ENCODE measurements around the gene LANCL2. TPM values are rescaled to one million over a fixed set of nuclear protein-coding genes. Genes with fewer than 3 reads are reported as not detected.

Gene LANCL2
- total and polyA plus RNA-seq, 2 experiments from 2014 or later = 7.3 to 10.7 TPM

DNA sequence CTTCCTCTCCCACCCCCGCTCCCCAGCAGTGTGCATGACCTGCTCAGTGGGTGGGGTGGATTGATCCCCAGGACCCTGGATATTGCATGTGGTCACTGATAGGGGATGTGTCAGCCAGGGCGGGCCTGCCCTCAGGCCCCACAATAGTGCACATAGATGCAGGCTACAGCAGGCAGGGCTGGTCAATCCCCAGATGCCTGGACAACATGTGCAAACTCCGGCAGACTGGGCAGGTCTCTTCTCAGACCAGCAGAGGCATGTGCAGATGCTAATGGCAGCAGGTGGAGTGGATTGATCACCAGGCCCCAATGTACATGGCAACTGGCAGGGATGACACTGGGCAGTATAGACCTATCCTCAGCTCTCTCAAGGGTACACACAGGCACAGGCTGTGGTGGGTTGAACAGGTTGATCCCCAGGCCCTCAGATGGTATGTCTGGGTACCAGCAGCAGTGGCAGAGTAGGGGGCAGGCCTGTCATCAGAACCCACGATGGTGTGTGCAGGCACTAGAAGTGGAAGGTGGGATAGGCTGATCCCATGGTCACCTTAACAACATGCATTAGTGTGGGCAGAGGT is 98.6 kb downstream of the LANCL2 start (continued):
- TF ChIP-seq POLR2AphosphoS5 (IDR thresholded peaks at IDR 0.05; ENCODE audit: low read depth) (no peak), JUNB (IDR thresholded peaks at IDR 0.05; ENCODE audit: unreplicated experiment) (no peak), STAT1 (IDR thresholded peaks at IDR 0.05; ENCODE audit: unreplicated experiment) (no peak), ZNF114 (CRISPR knock-in tag; IDR thresholded peaks at IDR 0.05) (no peak), NANOG (IDR thresholded peaks at IDR 0.05; ENCODE audit: borderline replicate concordance) (no peak)
- TF ChIP-seq, protein P1, sequence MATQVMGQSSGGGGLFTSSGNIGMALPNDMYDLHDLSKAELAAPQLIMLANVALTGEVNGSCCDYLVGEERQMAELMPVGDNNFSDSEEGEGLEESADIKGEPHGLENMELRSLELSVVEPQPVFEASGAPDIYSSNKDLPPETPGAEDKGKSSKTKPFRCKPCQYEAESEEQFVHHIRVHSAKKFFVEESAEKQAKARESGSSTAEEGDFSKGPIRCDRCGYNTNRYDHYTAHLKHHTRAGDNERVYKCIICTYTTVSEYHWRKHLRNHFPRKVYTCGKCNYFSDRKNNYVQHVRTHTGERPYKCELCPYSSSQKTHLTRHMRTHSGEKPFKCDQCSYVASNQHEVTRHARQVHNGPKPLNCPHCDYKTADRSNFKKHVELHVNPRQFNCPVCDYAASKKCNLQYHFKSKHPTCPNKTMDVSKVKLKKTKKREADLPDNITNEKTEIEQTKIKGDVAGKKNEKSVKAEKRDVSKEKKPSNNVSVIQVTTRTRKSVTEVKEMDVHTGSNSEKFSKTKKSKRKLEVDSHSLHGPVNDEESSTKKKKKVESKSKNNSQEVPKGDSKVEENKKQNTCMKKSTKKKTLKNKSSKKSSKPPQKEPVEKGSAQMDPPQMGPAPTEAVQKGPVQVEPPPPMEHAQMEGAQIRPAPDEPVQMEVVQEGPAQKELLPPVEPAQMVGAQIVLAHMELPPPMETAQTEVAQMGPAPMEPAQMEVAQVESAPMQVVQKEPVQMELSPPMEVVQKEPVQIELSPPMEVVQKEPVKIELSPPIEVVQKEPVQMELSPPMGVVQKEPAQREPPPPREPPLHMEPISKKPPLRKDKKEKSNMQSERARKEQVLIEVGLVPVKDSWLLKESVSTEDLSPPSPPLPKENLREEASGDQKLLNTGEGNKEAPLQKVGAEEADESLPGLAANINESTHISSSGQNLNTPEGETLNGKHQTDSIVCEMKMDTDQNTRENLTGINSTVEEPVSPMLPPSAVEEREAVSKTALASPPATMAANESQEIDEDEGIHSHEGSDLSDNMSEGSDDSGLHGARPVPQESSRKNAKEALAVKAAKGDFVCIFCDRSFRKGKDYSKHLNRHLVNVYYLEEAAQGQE (IDR thresholded peaks at IDR 0.05; ENCODE audit: unreplicated experiment) = no peak

DNA sequence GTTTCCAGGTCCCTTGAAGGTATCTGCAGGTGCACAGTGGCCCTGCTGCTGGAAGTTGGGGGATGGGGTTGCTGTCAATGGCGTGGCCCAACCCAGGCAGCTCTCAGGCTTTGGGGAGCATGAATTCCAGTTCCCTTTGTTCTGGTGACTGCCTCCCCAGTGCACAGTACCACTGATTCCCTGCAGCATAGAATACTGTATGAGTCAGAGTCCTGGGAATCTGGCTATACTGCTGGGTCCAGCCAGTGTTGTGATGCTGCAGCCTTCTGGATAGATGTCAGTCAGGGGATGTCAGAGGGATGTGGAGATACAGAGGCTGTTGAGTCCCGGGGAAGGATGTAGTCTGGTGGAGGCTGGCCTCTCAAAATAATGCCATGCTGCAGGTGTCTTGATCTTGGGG is 99.3 kb downstream of the LANCL2 start:
- Mint-ChIP-seq H3K4me1 (no peaks in the 10 kb centered on the region; the same call in 2 of the 3 replicates), H3K27ac (no peak overlapping the region), H3K4me3 (no peak overlapping the region), H3K36me3 (ENCODE audit: low read depth) (peaks cover 85% of the 10 kb centered on the region), H3K9me3 (peaks cover 77% of the 10 kb centered on the region), H3K27me3 (ENCODE audit: insufficient read depth, low read depth, poor library complexity) (peaks cover 13% of the 10 kb centered on the region)
- DNase-seq (ENCODE audit: low spot score) (no peak), ATAC-seq (no peak)
- peaks cover 8% of the 10 kb centered on the region; the same call in 1 of the 2 replicates for H3K36me3 ChIP-seq (ENCODE audit: insufficient read depth)
- H3K4me1 ChIP-seq (ENCODE audit: insufficient read depth) = no peaks in the 10 kb centered on the region
- no peaks in the 10 kb centered on the region for H4K20me1 ChIP-seq (replicated peaks; ENCODE audit: insufficient read depth)
- H3K4me2 ChIP-seq = no peak overlapping the region
- H3K9me2 ChIP-seq (ENCODE audit: insufficient read depth) = no peaks in the 10 kb centered on the region
- H2AFZ ChIP-seq = no peak overlapping the region
- H3K4me3 ChIP-seq = no peak overlapping the region
- H3K27ac ChIP-seq (ENCODE audit: low read depth) = no peak overlapping the region
- no peaks in the 10 kb centered on the region for H3K27me3 ChIP-seq (ENCODE audit: insufficient read depth)
- no peaks in the 10 kb centered on the region for H3F3A ChIP-seq (replicated peaks; ENCODE audit: low read depth)
- no peaks in the 10 kb centered on the region for H3K79me2 ChIP-seq (replicated peaks; ENCODE audit: insufficient read depth)
- TF ChIP-seq JUNB (IDR thresholded peaks at IDR 0.05; ENCODE audit: unreplicated experiment) (no peak), CREB1 (CRISPR knock-in tag; IDR thresholded peaks at IDR 0.05; ENCODE audit: low read depth) (no peak), STAT1 (IDR thresholded peaks at IDR 0.05; ENCODE audit: unreplicated experiment) (no peak)
- TF ChIP-seq, protein P2, sequence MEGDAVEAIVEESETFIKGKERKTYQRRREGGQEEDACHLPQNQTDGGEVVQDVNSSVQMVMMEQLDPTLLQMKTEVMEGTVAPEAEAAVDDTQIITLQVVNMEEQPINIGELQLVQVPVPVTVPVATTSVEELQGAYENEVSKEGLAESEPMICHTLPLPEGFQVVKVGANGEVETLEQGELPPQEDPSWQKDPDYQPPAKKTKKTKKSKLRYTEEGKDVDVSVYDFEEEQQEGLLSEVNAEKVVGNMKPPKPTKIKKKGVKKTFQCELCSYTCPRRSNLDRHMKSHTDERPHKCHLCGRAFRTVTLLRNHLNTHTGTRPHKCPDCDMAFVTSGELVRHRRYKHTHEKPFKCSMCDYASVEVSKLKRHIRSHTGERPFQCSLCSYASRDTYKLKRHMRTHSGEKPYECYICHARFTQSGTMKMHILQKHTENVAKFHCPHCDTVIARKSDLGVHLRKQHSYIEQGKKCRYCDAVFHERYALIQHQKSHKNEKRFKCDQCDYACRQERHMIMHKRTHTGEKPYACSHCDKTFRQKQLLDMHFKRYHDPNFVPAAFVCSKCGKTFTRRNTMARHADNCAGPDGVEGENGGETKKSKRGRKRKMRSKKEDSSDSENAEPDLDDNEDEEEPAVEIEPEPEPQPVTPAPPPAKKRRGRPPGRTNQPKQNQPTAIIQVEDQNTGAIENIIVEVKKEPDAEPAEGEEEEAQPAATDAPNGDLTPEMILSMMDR (conservative IDR thresholded peaks at IDR 0.05; ENCODE audit: low read depth in 2 of 2) = no peak
- TF ChIP-seq, protein P1 (IDR thresholded peaks at IDR 0.05; ENCODE audit: unreplicated experiment) = no peak
- TF ChIP-seq, protein P3, sequence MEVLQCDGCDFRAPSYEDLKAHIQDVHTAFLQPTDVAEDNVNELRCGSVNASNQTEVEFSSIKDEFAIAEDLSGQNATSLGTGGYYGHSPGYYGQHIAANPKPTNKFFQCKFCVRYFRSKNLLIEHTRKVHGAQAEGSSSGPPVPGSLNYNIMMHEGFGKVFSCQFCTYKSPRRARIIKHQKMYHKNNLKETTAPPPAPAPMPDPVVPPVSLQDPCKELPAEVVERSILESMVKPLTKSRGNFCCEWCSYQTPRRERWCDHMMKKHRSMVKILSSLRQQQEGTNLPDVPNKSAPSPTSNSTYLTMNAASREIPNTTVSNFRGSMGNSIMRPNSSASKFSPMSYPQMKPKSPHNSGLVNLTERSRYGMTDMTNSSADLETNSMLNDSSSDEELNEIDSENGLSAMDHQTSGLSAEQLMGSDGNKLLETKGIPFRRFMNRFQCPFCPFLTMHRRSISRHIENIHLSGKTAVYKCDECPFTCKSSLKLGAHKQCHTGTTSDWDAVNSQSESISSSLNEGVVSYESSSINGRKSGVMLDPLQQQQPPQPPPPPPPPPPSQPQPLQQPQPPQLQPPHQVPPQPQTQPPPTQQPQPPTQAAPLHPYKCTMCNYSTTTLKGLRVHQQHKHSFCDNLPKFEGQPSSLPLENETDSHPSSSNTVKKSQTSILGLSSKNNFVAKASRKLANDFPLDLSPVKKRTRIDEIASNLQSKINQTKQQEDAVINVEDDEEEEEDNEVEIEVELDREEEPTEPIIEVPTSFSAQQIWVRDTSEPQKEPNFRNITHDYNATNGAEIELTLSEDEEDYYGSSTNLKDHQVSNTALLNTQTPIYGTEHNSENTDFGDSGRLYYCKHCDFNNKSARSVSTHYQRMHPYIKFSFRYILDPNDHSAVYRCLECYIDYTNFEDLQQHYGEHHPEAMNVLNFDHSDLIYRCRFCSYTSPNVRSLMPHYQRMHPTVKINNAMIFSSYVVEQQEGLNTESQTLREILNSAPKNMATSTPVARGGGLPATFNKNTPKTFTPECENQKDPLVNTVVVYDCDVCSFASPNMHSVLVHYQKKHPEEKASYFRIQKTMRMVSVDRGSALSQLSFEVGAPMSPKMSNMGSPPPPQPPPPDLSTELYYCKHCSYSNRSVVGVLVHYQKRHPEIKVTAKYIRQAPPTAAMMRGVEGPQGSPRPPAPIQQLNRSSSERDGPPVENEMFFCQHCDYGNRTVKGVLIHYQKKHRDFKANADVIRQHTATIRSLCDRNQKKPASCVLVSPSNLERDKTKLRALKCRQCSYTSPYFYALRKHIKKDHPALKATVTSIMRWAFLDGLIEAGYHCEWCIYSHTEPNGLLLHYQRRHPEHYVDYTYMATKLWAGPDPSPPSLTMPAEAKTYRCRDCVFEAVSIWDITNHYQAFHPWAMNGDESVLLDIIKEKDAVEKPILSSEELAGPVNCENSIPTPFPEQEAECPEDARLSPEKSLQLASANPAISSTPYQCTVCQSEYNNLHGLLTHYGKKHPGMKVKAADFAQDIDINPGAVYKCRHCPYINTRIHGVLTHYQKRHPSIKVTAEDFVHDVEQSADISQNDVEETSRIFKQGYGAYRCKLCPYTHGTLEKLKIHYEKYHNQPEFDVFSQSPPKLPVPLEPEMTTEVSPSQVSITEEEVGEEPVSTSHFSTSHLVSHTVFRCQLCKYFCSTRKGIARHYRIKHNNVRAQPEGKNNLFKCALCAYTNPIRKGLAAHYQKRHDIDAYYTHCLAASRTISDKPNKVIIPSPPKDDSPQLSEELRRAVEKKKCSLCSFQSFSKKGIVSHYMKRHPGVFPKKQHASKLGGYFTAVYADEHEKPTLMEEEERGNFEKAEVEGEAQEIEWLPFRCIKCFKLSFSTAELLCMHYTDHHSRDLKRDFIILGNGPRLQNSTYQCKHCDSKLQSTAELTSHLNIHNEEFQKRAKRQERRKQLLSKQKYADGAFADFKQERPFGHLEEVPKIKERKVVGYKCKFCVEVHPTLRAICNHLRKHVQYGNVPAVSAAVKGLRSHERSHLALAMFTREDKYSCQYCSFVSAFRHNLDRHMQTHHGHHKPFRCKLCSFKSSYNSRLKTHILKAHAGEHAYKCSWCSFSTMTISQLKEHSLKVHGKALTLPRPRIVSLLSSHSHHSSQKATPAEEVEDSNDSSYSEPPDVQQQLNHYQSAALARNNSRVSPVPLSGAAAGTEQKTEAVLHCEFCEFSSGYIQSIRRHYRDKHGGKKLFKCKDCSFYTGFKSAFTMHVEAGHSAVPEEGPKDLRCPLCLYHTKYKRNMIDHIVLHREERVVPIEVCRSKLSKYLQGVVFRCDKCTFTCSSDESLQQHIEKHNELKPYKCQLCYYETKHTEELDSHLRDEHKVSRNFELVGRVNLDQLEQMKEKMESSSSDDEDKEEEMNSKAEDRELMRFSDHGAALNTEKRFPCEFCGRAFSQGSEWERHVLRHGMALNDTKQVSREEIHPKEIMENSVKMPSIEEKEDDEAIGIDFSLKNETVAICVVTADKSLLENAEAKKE (CRISPR knock-in tag; IDR thresholded peaks at IDR 0.05) = no peak

Data from GM23338 (cell line).